MCF 10A (cell line): ENCODE measurements around the gene ODC1. TPM values are rescaled to one million over a fixed set of nuclear protein-coding genes. Genes with fewer than 3 reads are reported as not detected.
A peak's percentile ranks its signal among the peaks of the same experiment; 100 is the strongest.
"Not testable (repeated sequence)": the region's sequence is repeated elsewhere in the genome, so short reads cannot be mapped to it uniquely, and the experiment has no call there.

Experiments used
- BruUV-seq: library from RNA; stranded (reverse); fragments of 400-500 nt; replicated peaks from 2 replicates; lab custom pipeline; 2021; lab: Mats Ljungman, UMichigan
- CTCF ChIA-PET: fragments of 300-600 bp; sonication (Branson Sonifier 250); formaldehyde crosslinking; extraction: SDS; loops from one replicate; lab custom pipeline; 2021; ENCODE audit warnings: antibody characterized with exemption, inconsistent platforms; lab: Yijun Ruan, JAX
- POLR2A ChIA-PET: fragments of 300-600, 350-650 bp; sonication (Branson Sonifier 250); formaldehyde crosslinking; extraction: SDS; loops from one replicate; lab custom pipeline; 2020; ENCODE audit warnings: antibody characterized with exemption, inconsistent platforms; lab: Yijun Ruan, JAX
- DNase-seq: peaks from one replicate; pipeline ENCODE4 v3.0.0-alpha.2; 2018; ENCODE audit not compliant: unreplicated experiment
- H3K27ac Mint-ChIP-seq: one replicate; pipeline ENCODE4 v1.8.0; 2022; ENCODE audit warnings: mild to moderate bottlenecking, low read depth, mixed read lengths; ENCODE audit not compliant: unreplicated experiment
- H3K27me3 Mint-ChIP-seq: one replicate; pipeline ENCODE4 v1.8.0; 2022; ENCODE audit warnings: mixed read lengths; ENCODE audit not compliant: insufficient read depth, unreplicated experiment
- H3K36me3 Mint-ChIP-seq: one replicate; pipeline ENCODE4 v1.8.0; 2022; ENCODE audit warnings: mild to moderate bottlenecking, moderate library complexity, mixed read lengths; ENCODE audit not compliant: insufficient read depth, unreplicated experiment
- H3K4me1 Mint-ChIP-seq: one replicate; pipeline ENCODE4 v1.8.0; 2022; ENCODE audit warnings: mixed read lengths; ENCODE audit not compliant: insufficient read depth, unreplicated experiment
- H3K4me3 Mint-ChIP-seq: one replicate; pipeline ENCODE4 v1.8.0; 2022; ENCODE audit warnings: mild to moderate bottlenecking, moderate library complexity, mixed read lengths; ENCODE audit not compliant: unreplicated experiment
- H3K9me3 Mint-ChIP-seq: one replicate; pipeline ENCODE4 v1.8.0; 2022; ENCODE audit warnings: mixed read lengths; ENCODE audit not compliant: unreplicated experiment
- intact Hi-C: fragments of 100-400 bp; cut with micrococcal nuclease; formaldehyde crosslinking; loops from 2 replicates; pipeline ENCODE4 v1.14.1; 2022
- total RNA-seq: library from RNA; stranded (reverse); gene quantifications from 2 replicates; pipeline ENCODE4 v1.2.3, GENCODE V29; 2022
- TF ChIP-seq, protein P1 (sequence below): fragments of 200-600 bp; IDR thresholded peaks from one replicate; pipeline ENCODE4 v1.8.0; 2022; ENCODE audit warnings: antibody characterized with exemption, mild to moderate bottlenecking; ENCODE audit not compliant: unreplicated experiment

ODC1 gene
- total RNA-seq, 1 experiment from 2014 or later: 341 TPM

- H3K27ac Mint-ChIP-seq: peak overlapping the region; percentile 41
- DNase-seq: peak; percentile 71
- H3K27me3 Mint-ChIP-seq: no peaks in the 10 kb centered on the region
- no peaks in the 10 kb centered on the region for H3K9me3 Mint-ChIP-seq
- ChIA-PET CTCF (interaction anchor here (1.2 kb wide), 1 partner anchor 214 kb away, joined by 3 read pairs; no protein-coding TSS in a partner anchor), POLR2A (interaction anchor here (0.5 to 1.6 kb wide), 4 partner anchors 11 to 783 kb away, joined by 3 to 7 read pairs (median 5); no protein-coding TSS in a partner anchor)
- intact Hi-C loops: no loop called here
- H3K36me3 Mint-ChIP-seq: no peaks in the 10 kb centered on the region
- peak overlapping the region; percentile 22 for H3K4me3 Mint-ChIP-seq
- H3K4me1 Mint-ChIP-seq: peaks cover 35% of the 10 kb centered on the region
- TF ChIP-seq, protein P1, sequence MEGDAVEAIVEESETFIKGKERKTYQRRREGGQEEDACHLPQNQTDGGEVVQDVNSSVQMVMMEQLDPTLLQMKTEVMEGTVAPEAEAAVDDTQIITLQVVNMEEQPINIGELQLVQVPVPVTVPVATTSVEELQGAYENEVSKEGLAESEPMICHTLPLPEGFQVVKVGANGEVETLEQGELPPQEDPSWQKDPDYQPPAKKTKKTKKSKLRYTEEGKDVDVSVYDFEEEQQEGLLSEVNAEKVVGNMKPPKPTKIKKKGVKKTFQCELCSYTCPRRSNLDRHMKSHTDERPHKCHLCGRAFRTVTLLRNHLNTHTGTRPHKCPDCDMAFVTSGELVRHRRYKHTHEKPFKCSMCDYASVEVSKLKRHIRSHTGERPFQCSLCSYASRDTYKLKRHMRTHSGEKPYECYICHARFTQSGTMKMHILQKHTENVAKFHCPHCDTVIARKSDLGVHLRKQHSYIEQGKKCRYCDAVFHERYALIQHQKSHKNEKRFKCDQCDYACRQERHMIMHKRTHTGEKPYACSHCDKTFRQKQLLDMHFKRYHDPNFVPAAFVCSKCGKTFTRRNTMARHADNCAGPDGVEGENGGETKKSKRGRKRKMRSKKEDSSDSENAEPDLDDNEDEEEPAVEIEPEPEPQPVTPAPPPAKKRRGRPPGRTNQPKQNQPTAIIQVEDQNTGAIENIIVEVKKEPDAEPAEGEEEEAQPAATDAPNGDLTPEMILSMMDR: no peak
- BruUV-seq: no TSS peak
These were observed 9.9 kb upstream of the ODC1 start for GRCh38 chr2:10457846-10458598.

GRCh38 chr2:10457195-10457594 lies 9.1 kb upstream of the ODC1 start:
- H3K4me1 Mint-ChIP-seq: peaks cover 41% of the 10 kb centered on the region
- POLR2A ChIA-PET: interaction anchor here (1.1 to 1.5 kb wide), 2 partner anchors 11 to 36 kb away, joined by 3 to 7 read pairs; no protein-coding TSS in a partner anchor
- CTCF ChIA-PET, H3K36me3 Mint-ChIP-seq, DNase-seq, H3K27ac Mint-ChIP-seq, H3K27me3 Mint-ChIP-seq, BruUV-seq, H3K9me3 Mint-ChIP-seq, intact Hi-C loops, H3K4me3 Mint-ChIP-seq: not testable (repeated sequence)

GRCh38 chr2:10454505-10454904 lies 6.4 kb upstream of the ODC1 start:
- ChIA-PET CTCF (interaction anchor here (0.6 to 0.7 kb wide), 3 partner anchors 19 to 433 kb away, joined by 3 to 6 read pairs (median 3); no protein-coding TSS in a partner anchor), POLR2A (interaction anchor here (0.6 to 1.3 kb wide), 5 partner anchors 36 to 321 kb away, joined by 3 to 9 read pairs (median 3); no protein-coding TSS in a partner anchor)
- peak overlapping the region; percentile 72 for H3K27ac Mint-ChIP-seq
- no peaks in the 10 kb centered on the region for H3K9me3 Mint-ChIP-seq
- peak overlapping the region; percentile 23 for H3K4me3 Mint-ChIP-seq
- no peaks in the 10 kb centered on the region for H3K27me3 Mint-ChIP-seq
- H3K4me1 Mint-ChIP-seq: peaks cover 46% of the 10 kb centered on the region
- intact Hi-C loops: no loop called here
- H3K36me3 Mint-ChIP-seq: no peaks in the 10 kb centered on the region
- BruUV-seq: no TSS peak
- DNase-seq: peak; percentile 74
- TF ChIP-seq, protein P1: no peak

- BruUV-seq: no TSS peak
- TF ChIP-seq, protein P1: no peak
- Mint-ChIP-seq H3K36me3 (no peaks in the 10 kb centered on the region), H3K27me3 (no peaks in the 10 kb centered on the region), H3K9me3 (no peaks in the 10 kb centered on the region), H3K27ac (peak overlapping the region; percentile 72), H3K4me1 (peaks cover 44% of the 10 kb centered on the region), H3K4me3 (peak overlapping the region; percentile 23)
- ChIA-PET CTCF (interaction anchor here (0.6 to 0.7 kb wide), 3 partner anchors 18 to 432 kb away, joined by 3 to 6 read pairs (median 3); no protein-coding TSS in a partner anchor), POLR2A (interaction anchor here (0.6 to 1.3 kb wide), 7 partner anchors 36 to 320 kb away, joined by 3 to 9 read pairs (median 3); no protein-coding TSS in a partner anchor)
- intact Hi-C loops: loop anchor here (2.0 kb wide), 2 partner anchors 39 to 81 kb away; no protein-coding TSS in a partner anchor
- peak; percentile 86 for DNase-seq
These were observed 5.8 kb upstream of the ODC1 start for GRCh38 chr2:10453905-10454298.
